Peyer's patch (tissue), 4 donors: ENCODE data around the gene INSC. TPM values are rescaled to one million over a fixed set of nuclear protein-coding genes. Genes with fewer than 3 reads are reported as not detected.
A peak's percentile ranks its signal among the peaks of the same experiment; 100 is the strongest.

Experiments
- DNase-seq, 3 donors: peaks; one replicate each; pipeline ENCODE4 v3.0.0-alpha.2; 2017 to 2019
- H3K27ac ChIP-seq, 4 donors: fragments of 200-600 bp; sonication (generic); one replicate each; pipeline ENCODE4 v1.5.1; 2016 to 2019
- H3K27me3 ChIP-seq, 2 donors: fragments of 200-600 bp; sonication (generic); one replicate each; pipeline ENCODE4 v1.5.1; 2019
- H3K36me3 ChIP-seq, 3 donors: fragments of 200-600 bp; sonication (generic); one replicate each; pipeline ENCODE4 v1.5.1; 2016 to 2019
- H3K4me1 ChIP-seq, 4 donors: fragments of 200-600 bp; sonication (generic); one replicate each; pipeline ENCODE4 v1.5.1; 2016 to 2019
- H3K4me3 ChIP-seq, 4 donors: fragments of 200-600 bp; sonication (generic); 1 replicate in 3 of 4; 2 replicates in 1 of 4; pipeline ENCODE4 v1.5.1; 2016 to 2019; ENCODE audit warnings: mild to moderate bottlenecking in 1 of 4
- H3K9me3 ChIP-seq, 4 donors: fragments of 200-600 bp; sonication (generic); one replicate each; pipeline ENCODE4 v1.5.1; 2016 to 2019; ENCODE audit warnings: mild to moderate bottlenecking in 1 of 4
- CTCF ChIP-seq, 6 experiments: fragments of 450-650 bp in 4 of 6; fragments of 200-600 bp in 2 of 6; sonication (generic) in 1 of 6; IDR thresholded peaks; one replicate each; pipeline ENCODE4 v1.5.1; 2017 to 2019; ENCODE audit warnings: antibody characterized with exemption in 6 of 6, mild to moderate bottlenecking in 3 of 6, moderate library complexity in 1 of 6
- POLR2A ChIP-seq, 2 donors: fragments of 450-650 bp; IDR thresholded peaks; one replicate each; pipeline ENCODE4 v1.5.1; 2017; ENCODE audit warnings: antibody characterized with exemption in 2 of 2, mild to moderate bottlenecking in 2 of 2, moderate library complexity in 2 of 2
- total RNA-seq, 4 donors: library from RNA; depleted of rRNA; stranded (reverse); fragments of >200 nt; gene quantifications; one replicate each; pipeline ENCODE4 v1.1.0, GENCODE V29; 2016

Gene INSC
- total RNA-seq, 4 donors from 2014 or later, result 3.0 to 28.1 (median 6.8) TPM

- no peak for TF ChIP-seq POLR2A (IDR thresholded peaks at IDR 0.05)
- no peak for TF ChIP-seq CTCF (IDR thresholded peaks at IDR 0.05)
- no peaks in the 10 kb centered on the region for H3K9me3 ChIP-seq
- H3K27ac ChIP-seq, result peak overlapping the region in 1 of 4 donors; percentile 5
- DNase-seq, result no peak
- H3K4me1 ChIP-seq, result no peaks in the 10 kb centered on the region
- no peaks in the 10 kb centered on the region for H3K27me3 ChIP-seq
- H3K4me3 ChIP-seq, result no peak overlapping the region
- no peaks in the 10 kb centered on the region for H3K36me3 ChIP-seq
These were observed 8.3 kb upstream of the INSC start for GRCh38 chr11:15106201-15106965.

DNA sequence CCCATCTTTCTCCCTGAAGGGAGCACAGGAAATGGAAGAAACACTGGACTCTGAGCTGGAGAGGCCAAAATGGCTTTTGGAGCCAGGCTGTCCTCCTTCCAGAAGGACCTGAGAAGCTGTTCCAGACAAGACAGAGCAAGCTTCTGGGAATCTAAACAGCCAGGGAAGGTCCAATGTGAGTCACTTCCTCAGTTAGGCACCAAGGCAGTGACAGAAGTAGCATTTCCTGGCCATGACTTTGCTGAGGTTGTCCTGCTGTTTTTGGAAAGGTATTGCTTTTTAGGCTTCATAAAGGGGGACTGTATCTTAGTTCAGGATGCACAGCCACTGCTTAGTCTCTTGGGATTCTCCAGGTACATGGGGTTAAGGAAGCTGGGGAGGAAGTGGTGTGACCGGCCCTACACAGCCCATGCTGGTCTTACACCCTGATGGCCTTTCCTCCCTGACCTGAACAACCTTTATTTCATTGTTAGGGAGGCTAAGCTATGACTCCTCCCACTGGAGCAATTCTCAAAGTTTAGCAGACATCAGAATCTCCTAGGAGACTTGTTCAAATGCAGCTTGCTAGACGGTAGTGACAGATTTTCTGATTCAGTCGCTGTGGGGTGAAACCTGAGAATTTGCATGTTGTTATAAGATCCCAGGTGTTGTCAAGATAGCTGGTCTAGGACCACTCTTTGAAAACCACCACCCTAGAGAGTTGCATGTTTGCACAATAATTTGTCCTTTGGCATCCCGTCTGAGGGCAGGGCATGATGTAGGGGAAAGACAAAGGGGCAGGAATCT lies 6.8 kb upstream of the INSC start:
- no peaks in the 10 kb centered on the region for H3K4me1 ChIP-seq

DNA sequence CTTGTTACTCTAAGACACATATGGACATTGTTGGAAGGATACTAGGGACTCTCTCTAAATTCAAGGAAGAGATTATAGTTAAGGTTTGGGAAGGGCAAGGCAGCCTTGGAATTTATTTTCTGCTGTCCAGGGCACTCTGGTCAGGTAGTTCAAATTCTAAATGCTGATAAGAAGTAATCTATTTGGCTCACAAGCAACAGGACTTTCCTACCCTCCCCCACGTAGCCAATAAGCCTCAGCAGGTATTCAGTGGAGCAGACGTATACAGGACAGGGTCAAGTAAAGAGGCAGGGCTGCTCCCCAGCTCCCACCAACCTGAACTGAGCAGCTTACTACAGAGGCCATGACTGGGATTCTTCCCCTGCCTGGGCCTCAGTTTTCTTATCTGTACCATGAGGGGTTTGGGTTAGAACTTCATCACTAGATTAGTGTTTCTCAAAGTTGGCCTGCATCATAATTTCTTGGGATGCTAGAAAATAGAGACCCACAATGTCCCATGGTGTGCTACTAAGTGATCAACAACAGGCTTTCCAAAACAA lies 6.1 kb upstream of the INSC start:
- no peaks in the 10 kb centered on the region for H3K36me3 ChIP-seq
- H3K9me3 ChIP-seq, result no peaks in the 10 kb centered on the region
- TF ChIP-seq CTCF (IDR thresholded peaks at IDR 0.05) (no peak), POLR2A (IDR thresholded peaks at IDR 0.05) (no peak)
- no peaks in the 10 kb centered on the region for H3K27me3 ChIP-seq
- H3K27ac ChIP-seq, result no peak overlapping the region
- no peak for DNase-seq
- peaks cover 0 to 2% (median 0%) of the 10 kb centered on the region in 4 donors for H3K4me1 ChIP-seq
- H3K4me3 ChIP-seq, result no peak overlapping the region

More for the DNA sequence above, 6.8 kb upstream of the INSC start:
- no peak for TF ChIP-seq CTCF (IDR thresholded peaks at IDR 0.05)
- TF ChIP-seq POLR2A (IDR thresholded peaks at IDR 0.05), result no peak
- H3K9me3 ChIP-seq, result no peaks in the 10 kb centered on the region
- no peaks in the 10 kb centered on the region for H3K36me3 ChIP-seq
- no peak overlapping the region for H3K4me3 ChIP-seq
- H3K27ac ChIP-seq, result peak overlapping the region in 2 of 4 donors; percentile 5 to 15
- no peaks in the 10 kb centered on the region for H3K27me3 ChIP-seq
- DNase-seq, result peak in 1 of 3 donors; percentile 31

GRCh38 chr11:15109602-15110001 lies 5.1 kb upstream of the INSC start:
- Histone ChIP-seq H3K4me1 (peaks cover 0 to 8% (median 0%) of the 10 kb centered on the region in 4 donors), H3K27me3 (no peaks in the 10 kb centered on the region), H3K36me3 (no peaks in the 10 kb centered on the region), H3K27ac (no peak overlapping the region), H3K4me3 (no peak overlapping the region), H3K9me3 (no peaks in the 10 kb centered on the region)
- TF ChIP-seq CTCF (IDR thresholded peaks at IDR 0.05) (no peak), POLR2A (IDR thresholded peaks at IDR 0.05) (no peak)
- DNase-seq, result no peak

DNA sequence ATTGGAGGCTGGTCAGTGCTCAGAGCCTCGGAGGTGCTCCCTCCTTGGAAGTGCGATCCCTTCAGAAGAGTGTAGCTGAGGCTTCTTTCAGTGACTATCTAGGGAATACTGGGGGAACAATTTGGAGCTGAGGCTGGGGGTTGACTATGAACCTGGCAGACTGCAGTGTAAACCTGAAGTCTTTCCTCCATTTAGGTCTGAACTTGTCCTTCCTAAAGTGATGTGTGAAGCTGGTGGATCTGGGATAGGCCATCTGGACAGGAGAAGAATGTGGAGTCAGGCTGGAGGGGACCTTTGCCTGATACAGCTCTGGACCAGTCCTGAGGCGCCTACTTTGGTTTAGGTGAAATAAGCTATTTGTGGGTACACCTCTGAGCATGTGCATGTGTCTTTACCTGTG lies 3.5 kb upstream of the INSC start:
- DNase-seq, result no peak
- Histone ChIP-seq H3K27me3 (no peaks in the 10 kb centered on the region), H3K27ac (no peak overlapping the region), H3K36me3 (no peaks in the 10 kb centered on the region), H3K9me3 (no peaks in the 10 kb centered on the region), H3K4me1 (peaks cover 0 to 12% (median 0%) of the 10 kb centered on the region in 4 donors), H3K4me3 (no peak overlapping the region)
- TF ChIP-seq POLR2A (IDR thresholded peaks at IDR 0.05), result no peak
- TF ChIP-seq CTCF (IDR thresholded peaks at IDR 0.05), result no peak
